Esophagus muscularis mucosa (tissue), 4 donors: Measurements from ENCODE around the gene POLR2H. TPM values are rescaled to one million over a fixed set of nuclear protein-coding genes. Genes with fewer than 3 reads are reported as not detected.

Experiments
- DNase-seq: peaks from one replicate; pipeline ENCODE4 v3.0.0-alpha.2; 2017; ENCODE audit errors: extremely low spot score
- H3K27ac ChIP-seq, 4 donors: fragments of 200-600 bp; sonication (generic); replicated peaks in 1 of 4; 1 replicate in 3 of 4; 2 replicates in 1 of 4; pipeline ENCODE4 v1.5.1; 2016 to 2019; ENCODE audit warnings: mild to moderate bottlenecking in 1 of 4
- H3K27me3 ChIP-seq, 4 donors: fragments of 200-600 bp; sonication (generic); one replicate each; pipeline versions ENCODE4 v1.5.1 to v1.6.0; 2016 to 2019
- H3K36me3 ChIP-seq, 4 donors: fragments of 200-600 bp; sonication (generic); one replicate each; pipeline ENCODE4 v1.5.1; 2016 to 2019
- H3K4me1 ChIP-seq, 4 donors: fragments of 200-600 bp; sonication (generic); one replicate each; pipeline ENCODE4 v1.5.1; 2016 to 2019
- H3K4me3 ChIP-seq, 4 donors: fragments of 200-600 bp; sonication (generic); 1 replicate in 2 of 4; 2 replicates in 2 of 4; pipeline ENCODE4 v1.5.1; 2016 to 2019; ENCODE audit warnings: mild to moderate bottlenecking in 4 of 4, moderate library complexity in 1 of 4
- H3K9me3 ChIP-seq, 4 donors: fragments of 200-600 bp; sonication (generic); 1 replicate in 3 of 4; 2 replicates in 1 of 4; pipeline ENCODE4 v1.5.1; 2016 to 2019
- EP300 ChIP-seq: sonication (generic); formaldehyde crosslinking; IDR thresholded peaks from one replicate; pipeline ENCODE4 v1.6.1; 2017; ENCODE audit warnings: antibody characterized with exemption
- POLR2A ChIP-seq: fragments of 450-650 bp; IDR thresholded peaks from one replicate; pipeline ENCODE4 v1.6.1; 2017; ENCODE audit warnings: antibody characterized with exemption, moderate library complexity, mild to moderate bottlenecking, low read depth
- POLR2AphosphoS5 ChIP-seq, 2 donors: sonication (generic); formaldehyde crosslinking; IDR thresholded peaks; one replicate each; pipeline ENCODE4 v1.6.1; 2017; ENCODE audit warnings: antibody characterized with exemption in 2 of 2
- WGBS: methylation state at CpG from one replicate; pipeline ENCODE4 v1.1.5; 2018; 5-methylcytosine and 5-hydroxymethylcytosine counted together
- intact Hi-C: fragments of 100-400 bp; cut with DNase I; formaldehyde crosslinking; loops from one replicate; pipeline ENCODE4 v1.15.1; 2023
- total RNA-seq, 4 donors: library from RNA; depleted of rRNA; stranded (reverse); fragments of >200 nt; gene quantifications; one replicate each; pipeline versions ENCODE4 v1.1.0 to v1.2.1, GENCODE V29; 2016
- TF ChIP-seq, protein P1 (sequence below), 3 experiments: fragments of 200-600 bp in 2 of 3; fragments of 450-650 bp in 1 of 3; sonication (generic) in 2 of 3; IDR thresholded peaks; one replicate each; pipeline ENCODE4 v1.5.1; 2017 to 2019; ENCODE audit warnings: antibody characterized with exemption in 3 of 3, mild to moderate bottlenecking in 2 of 3, moderate library complexity in 1 of 3

POLR2H gene
- total RNA-seq, 4 donors from 2014 or later: 36.0 to 52.1 (median 40.4) TPM

DNA sequence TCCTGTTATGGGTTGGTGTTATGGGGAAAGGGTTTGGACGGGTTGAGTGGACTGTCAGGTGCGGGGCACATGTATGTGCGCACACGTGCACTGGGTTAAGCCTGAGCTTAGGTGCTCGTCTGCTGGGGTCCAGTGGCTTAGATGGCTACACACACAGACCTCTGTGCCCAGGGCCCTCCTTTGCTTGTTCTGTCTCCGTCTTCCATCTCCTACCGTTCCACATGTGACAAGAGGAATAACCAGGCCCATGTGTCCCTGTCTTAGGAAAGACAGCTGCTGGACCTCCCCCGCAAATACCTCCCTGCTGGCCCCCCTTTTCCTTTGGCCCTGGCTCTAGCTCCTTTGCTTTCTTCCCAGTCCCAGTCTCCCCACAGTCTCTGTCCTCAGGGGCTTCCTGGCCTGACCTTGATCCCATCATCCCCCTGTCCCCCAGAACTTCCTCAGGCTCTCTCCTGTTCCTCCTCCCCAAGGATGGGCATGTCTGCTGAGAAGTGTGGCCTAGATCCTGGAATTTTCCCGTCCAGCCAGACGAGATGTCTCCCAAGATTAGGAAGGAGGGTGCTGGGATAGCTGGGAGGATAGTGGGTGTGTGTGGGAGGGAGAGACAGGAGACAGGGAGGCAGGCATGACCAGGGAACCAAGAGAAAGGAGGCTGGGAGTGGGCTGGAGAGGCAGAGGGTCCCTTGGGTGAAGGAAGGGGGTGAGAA lies 17.3 kb downstream of the POLR2H start:
- DNase-seq: no peak
- intact Hi-C loops: loop anchor here (10.0 kb wide), 1 partner anchor 166 kb away; no protein-coding TSS in a partner anchor
- peak overlapping the region; percentile 68 to 79 (median 76) for H3K27ac ChIP-seq

DNA sequence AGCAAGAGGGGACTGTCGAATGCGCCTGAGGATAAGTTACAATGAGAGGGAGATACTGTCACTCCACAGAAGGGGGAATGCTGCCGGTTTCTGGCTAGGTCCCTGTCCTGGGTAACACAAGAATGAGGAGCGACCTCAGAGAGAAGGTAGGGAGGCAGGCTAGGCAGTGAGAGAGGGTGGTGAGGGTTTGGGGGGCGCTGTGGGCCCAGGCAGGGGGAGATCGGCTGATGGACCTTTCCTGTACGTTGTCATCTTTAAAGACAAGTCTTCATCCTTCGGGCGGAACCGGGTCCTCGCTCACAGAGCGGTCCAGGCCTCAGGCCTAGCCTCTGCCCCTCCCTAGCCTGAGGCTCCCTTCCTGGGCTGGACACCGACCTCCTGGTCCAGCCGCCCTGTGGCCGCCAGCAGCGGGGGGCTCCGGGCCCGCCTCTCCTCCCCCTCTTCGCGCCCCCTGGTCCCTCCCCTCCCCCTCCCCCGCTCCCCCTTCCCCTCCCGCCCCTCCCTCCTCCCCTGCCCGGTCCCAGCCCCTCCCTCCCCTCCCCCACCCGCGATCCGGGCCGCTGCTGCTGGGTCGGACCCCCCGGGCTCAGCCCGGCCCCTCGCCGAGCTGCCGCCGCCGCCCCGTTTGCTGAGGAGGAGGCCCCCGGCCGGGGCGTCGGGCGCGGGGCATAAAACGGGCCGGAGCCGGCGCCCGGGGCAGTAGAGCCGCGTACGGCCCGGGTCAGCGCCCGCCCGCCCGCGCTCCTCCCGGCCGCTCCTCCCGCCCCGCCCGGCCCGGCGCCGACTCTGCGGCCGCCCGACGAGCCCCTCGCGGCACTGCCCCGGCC lies 18.1 kb downstream of the POLR2H start, which contains the start of gene CHRD:
CHRD (plus strand) TSS at position 697 of the 827 bp plus-strand sequence. CDS start 265 bp downstream, outside the sequence.
- no peak for DNase-seq
- TF ChIP-seq, protein P1, sequence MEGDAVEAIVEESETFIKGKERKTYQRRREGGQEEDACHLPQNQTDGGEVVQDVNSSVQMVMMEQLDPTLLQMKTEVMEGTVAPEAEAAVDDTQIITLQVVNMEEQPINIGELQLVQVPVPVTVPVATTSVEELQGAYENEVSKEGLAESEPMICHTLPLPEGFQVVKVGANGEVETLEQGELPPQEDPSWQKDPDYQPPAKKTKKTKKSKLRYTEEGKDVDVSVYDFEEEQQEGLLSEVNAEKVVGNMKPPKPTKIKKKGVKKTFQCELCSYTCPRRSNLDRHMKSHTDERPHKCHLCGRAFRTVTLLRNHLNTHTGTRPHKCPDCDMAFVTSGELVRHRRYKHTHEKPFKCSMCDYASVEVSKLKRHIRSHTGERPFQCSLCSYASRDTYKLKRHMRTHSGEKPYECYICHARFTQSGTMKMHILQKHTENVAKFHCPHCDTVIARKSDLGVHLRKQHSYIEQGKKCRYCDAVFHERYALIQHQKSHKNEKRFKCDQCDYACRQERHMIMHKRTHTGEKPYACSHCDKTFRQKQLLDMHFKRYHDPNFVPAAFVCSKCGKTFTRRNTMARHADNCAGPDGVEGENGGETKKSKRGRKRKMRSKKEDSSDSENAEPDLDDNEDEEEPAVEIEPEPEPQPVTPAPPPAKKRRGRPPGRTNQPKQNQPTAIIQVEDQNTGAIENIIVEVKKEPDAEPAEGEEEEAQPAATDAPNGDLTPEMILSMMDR (IDR thresholded peaks at IDR 0.05): no peak
- TF ChIP-seq POLR2AphosphoS5 (IDR thresholded peaks at IDR 0.05) (peak in 1 of 2 donors; percentile 12), EP300 (no peak)
- Histone ChIP-seq H3K27me3 (peaks cover 0 to 65% (median 6%) of the 10 kb centered on the region in 4 donors), H3K9me3 (no peaks in the 10 kb centered on the region), H3K27ac (peak within 1 kb of the TSS; percentile 68 to 79 (median 76)), H3K4me1 (peaks cover 23 to 46% (median 42%) of the 10 kb centered on the region in 4 donors), H3K4me3 (peak within 1 kb of the TSS; percentile 59 to 82 (median 64)), H3K36me3 (peaks cover 0 to 4% (median 0%) of the 10 kb centered on the region in 4 donors)
- intact Hi-C loops: loop anchor here (10.0 kb wide), 1 partner anchor 165 kb away; no protein-coding TSS in a partner anchor
- WGBS: 57% methylated on average over 15 of the region's 71 CpGs

More for the DNA sequence above, 17.3 kb downstream of the POLR2H start:
- Histone ChIP-seq H3K36me3 (no peaks in the 10 kb centered on the region), H3K4me3 (peak overlapping the region in 3 of 4 donors; percentile 62 to 82 (median 66)), H3K27me3 (peaks cover 0 to 65% (median 6%) of the 10 kb centered on the region in 4 donors), H3K9me3 (no peaks in the 10 kb centered on the region), H3K4me1 (peaks cover 23 to 46% (median 44%) of the 10 kb centered on the region in 4 donors)
- TF ChIP-seq EP300: no peak
- TF ChIP-seq POLR2A: no peak
- TF ChIP-seq POLR2AphosphoS5 (IDR thresholded peaks at IDR 0.05): no peak
- TF ChIP-seq, protein P1 (IDR thresholded peaks at IDR 0.05): no peak
- 71% methylated on average over 10 of the region's 10 CpGs for WGBS

DNA sequence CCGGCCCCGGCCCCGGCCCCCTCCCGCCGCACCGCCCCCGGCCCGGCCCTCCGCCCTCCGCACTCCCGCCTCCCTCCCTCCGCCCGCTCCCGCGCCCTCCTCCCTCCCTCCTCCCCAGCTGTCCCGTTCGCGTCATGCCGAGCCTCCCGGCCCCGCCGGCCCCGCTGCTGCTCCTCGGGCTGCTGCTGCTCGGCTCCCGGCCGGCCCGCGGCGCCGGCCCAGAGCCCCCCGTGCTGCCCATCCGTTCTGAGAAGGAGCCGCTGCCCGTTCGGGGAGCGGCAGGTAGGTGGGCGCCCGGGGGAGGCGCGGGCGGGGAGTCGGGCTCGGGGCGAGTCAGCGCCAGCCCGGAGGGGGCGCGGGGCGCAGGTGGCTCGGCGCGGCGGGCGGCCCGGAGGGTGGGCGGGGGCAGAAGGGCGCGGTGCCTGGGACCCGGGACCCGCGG lies 18.7 kb downstream of the POLR2H start:
- WGBS: 0% methylated on average over 12 of the region's 62 CpGs

DNA sequence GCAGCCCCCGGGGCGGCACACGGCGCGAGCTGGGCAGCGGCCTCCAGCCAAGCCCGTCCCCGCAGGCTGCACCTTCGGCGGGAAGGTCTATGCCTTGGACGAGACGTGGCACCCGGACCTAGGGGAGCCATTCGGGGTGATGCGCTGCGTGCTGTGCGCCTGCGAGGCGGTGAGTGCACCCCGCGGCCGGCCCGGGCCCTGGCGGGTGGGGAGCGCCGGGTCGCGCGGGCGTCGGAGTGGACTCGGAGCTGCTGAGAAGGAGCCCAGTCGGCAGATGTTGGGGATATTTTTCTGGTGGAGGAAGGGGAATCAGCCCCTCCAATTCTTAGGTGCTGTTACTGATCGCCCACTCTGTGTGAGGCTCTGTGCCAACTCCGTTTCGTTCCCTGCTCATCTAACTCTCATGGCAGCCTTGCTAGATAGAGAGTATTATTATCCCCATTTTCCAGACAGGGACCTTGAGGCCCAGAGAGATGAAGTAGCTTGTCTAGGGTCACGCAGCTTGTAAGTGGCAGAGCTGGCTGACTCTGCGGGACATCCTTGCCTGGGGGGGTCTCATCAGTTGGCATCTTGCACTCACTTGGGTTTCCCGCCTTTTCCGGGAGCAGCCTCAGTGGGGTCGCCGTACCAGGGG lies 19.2 kb downstream of the POLR2H start:
- Histone ChIP-seq H3K27me3 (peaks cover 0 to 69% (median 6%) of the 10 kb centered on the region in 4 donors), H3K36me3 (peaks cover 0 to 7% (median 2%) of the 10 kb centered on the region in 4 donors), H3K9me3 (no peaks in the 10 kb centered on the region), H3K4me1 (peaks cover 23 to 46% (median 42%) of the 10 kb centered on the region in 4 donors), H3K4me3 (peak overlapping the region; percentile 59 to 82 (median 64)), H3K27ac (peak overlapping the region; percentile 11 to 78 (median 72))
- TF ChIP-seq, protein P1 (IDR thresholded peaks at IDR 0.05): no peak
- TF ChIP-seq POLR2AphosphoS5 (IDR thresholded peaks at IDR 0.05) (no peak), EP300 (no peak), POLR2A (no peak)
- no peak for DNase-seq
- intact Hi-C loops: no loop called here
- WGBS: 3% methylated on average over 12 of the region's 42 CpGs

More for the DNA sequence above, 18.7 kb downstream of the POLR2H start:
- Histone ChIP-seq H3K9me3 (no peaks in the 10 kb centered on the region), H3K27ac (peak overlapping the region; percentile 60 to 78 (median 72)), H3K36me3 (peaks cover 0 to 6% (median 2%) of the 10 kb centered on the region in 4 donors), H3K4me3 (peak overlapping the region; percentile 59 to 82 (median 64)), H3K4me1 (peaks cover 23 to 46% (median 42%) of the 10 kb centered on the region in 4 donors), H3K27me3 (peaks cover 0 to 68% (median 6%) of the 10 kb centered on the region in 4 donors)
- intact Hi-C loops: no loop called here
- TF ChIP-seq POLR2AphosphoS5 (IDR thresholded peaks at IDR 0.05): no peak
- DNase-seq: no peak
